ENCODE data around the gene C17orf50.

DNA sequence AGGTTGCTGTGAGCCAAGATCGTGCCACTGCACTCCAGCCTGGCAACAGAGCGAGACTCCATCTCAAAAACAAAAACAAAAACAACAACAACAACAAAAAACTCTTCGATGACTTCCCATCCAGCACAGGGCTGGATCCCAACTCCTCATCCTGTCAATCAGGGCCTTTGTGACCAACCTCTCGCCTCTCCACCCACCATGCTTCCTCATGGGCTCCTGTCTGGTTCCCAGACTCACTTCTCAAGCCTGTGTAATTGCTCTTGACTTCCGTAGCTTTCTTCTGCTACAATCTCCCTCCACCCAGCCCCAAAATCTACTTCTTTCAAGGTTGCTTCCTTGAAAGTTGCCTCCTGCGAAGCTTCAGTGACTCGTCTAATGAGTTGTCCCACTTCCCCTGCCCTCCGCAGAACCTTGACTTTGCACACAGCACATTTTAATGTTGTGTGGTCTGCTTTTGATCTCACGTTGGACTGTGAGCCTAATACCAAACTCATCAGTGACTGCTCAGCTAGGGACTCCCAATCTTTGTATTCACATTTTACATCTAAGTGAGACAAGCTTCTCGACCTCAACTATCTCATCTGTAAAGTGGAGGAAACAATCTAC, 30.2 kb upstream of the C17orf50 start:
- TF ChIP-seq, protein P1, sequence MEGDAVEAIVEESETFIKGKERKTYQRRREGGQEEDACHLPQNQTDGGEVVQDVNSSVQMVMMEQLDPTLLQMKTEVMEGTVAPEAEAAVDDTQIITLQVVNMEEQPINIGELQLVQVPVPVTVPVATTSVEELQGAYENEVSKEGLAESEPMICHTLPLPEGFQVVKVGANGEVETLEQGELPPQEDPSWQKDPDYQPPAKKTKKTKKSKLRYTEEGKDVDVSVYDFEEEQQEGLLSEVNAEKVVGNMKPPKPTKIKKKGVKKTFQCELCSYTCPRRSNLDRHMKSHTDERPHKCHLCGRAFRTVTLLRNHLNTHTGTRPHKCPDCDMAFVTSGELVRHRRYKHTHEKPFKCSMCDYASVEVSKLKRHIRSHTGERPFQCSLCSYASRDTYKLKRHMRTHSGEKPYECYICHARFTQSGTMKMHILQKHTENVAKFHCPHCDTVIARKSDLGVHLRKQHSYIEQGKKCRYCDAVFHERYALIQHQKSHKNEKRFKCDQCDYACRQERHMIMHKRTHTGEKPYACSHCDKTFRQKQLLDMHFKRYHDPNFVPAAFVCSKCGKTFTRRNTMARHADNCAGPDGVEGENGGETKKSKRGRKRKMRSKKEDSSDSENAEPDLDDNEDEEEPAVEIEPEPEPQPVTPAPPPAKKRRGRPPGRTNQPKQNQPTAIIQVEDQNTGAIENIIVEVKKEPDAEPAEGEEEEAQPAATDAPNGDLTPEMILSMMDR (IDR thresholded peaks at IDR 0.05), result no peak
- TF ChIP-seq POLR2A (IDR thresholded peaks at IDR 0.05), result no peak
